Ishikawa (cell line): Measurements from ENCODE around the gene BBOF1.

Experiments
- CEBPB ChIP-seq: IDR thresholded peaks from 2 replicates; pipeline ENCODE4 v1.6.1; 2012
- NFIC ChIP-seq: IDR thresholded peaks from 2 replicates; pipeline ENCODE4 v1.6.1; 2012
- RAD21 ChIP-seq: IDR thresholded peaks from 2 replicates; pipeline ENCODE4 v1.6.1; 2012; ENCODE audit warnings: low read depth
- REST ChIP-seq: IDR thresholded peaks from 2 replicates; pipeline ENCODE4 v1.6.1; 2012; ENCODE audit warnings: low read depth, mild to moderate bottlenecking
- TAF1 ChIP-seq: IDR thresholded peaks from 2 replicates; pipeline ENCODE4 v1.6.1; 2012; ENCODE audit warnings: low read depth, mild to moderate bottlenecking
- YY1 ChIP-seq: IDR thresholded peaks from 2 replicates; pipeline ENCODE4 v1.6.1; 2012; ENCODE audit warnings: low read depth

- TF ChIP-seq REST (no peak), RAD21 (no peak), YY1 (no peak), TAF1 (no peak), NFIC (no peak), CEBPB (no peak)
These were observed 20.4 kb upstream of the BBOF1 start for GRCh38 chr14:73998726-73999125.
